Measurements from ENCODE around the gene ZNF710.

GRCh38 chr15:90042356-90042755 lies 41.2 kb downstream of the ZNF710 start:
- TF ChIP-seq, protein P1, sequence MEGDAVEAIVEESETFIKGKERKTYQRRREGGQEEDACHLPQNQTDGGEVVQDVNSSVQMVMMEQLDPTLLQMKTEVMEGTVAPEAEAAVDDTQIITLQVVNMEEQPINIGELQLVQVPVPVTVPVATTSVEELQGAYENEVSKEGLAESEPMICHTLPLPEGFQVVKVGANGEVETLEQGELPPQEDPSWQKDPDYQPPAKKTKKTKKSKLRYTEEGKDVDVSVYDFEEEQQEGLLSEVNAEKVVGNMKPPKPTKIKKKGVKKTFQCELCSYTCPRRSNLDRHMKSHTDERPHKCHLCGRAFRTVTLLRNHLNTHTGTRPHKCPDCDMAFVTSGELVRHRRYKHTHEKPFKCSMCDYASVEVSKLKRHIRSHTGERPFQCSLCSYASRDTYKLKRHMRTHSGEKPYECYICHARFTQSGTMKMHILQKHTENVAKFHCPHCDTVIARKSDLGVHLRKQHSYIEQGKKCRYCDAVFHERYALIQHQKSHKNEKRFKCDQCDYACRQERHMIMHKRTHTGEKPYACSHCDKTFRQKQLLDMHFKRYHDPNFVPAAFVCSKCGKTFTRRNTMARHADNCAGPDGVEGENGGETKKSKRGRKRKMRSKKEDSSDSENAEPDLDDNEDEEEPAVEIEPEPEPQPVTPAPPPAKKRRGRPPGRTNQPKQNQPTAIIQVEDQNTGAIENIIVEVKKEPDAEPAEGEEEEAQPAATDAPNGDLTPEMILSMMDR (IDR thresholded peaks at IDR 0.05) = no peak
- TF ChIP-seq POLR2A (IDR thresholded peaks at IDR 0.05) = no peak

All from testis (tissue), 2 donors.